ENCODE results near the gene HFE. TPM values are rescaled to one million over a fixed set of nuclear protein-coding genes. Genes with fewer than 3 reads are reported as not detected.
A peak's percentile ranks its signal among the peaks of the same experiment; 100 is the strongest.

HFE gene
- total and polyA plus RNA-seq, 10 of the 15 experiments (the other 5 are each of a cell fraction or from before 2014, with no cell fraction given): 0.52 to 5.9 (median 1.7) TPM

DNA sequence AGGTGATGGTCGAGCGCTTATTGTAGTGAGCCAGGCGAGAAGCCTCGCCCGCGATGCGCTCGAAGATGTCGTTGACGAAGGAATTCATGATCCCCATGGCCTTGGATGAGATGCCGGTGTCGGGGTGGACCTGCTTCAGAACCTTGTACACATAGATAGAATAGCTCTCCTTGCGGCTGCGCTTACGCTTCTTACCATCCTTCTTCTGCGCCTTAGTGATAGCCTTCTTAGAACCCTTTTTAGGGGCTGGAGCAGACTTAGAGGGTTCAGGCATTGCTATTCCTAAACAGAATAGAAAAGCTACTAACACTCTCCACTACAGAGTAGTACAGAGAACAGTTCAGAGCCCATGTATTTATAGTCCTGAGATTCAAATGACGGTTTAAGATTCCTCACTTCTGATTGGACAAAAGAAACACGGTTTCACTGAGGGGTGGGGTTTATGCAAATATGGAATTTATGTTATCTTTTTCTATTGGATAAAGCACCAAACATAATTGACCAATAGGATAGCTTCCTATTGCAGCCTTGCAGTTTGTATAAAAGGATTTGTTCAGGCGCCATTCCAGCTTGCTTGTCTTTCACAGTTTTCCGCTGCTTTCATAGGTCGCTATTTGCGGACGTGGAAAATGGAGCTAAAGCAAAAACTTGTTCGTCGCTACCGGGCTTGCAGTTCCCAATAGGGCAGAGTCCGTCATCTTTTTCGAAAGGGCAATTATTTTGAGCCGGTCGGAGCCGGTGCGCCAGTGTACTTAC is 43.7 kb upstream of the HFE start (continued):
- TF ChIP-seq TBL1XR1 (IDR thresholded peaks at IDR 0.05; ENCODE audit: low read depth, low read length): no peak; the same call in 1 of the 2 replicates
- peak; percentile 24 for TF ChIP-seq NBN (IDR thresholded peaks at IDR 0.05)
- 0 out of 4 replicates have a peak, but pooled peaks of 1 of the 2 experiments have one; percentile 24 for TF ChIP-seq EP300 (IDR thresholded peaks at IDR 0.05; ENCODE audit: borderline replicate concordance in 1 of 2, control insufficient read depth in 1 of 2, low read depth in 2 of 2, low read length in 2 of 2)
- TF ChIP-seq, protein P1, sequence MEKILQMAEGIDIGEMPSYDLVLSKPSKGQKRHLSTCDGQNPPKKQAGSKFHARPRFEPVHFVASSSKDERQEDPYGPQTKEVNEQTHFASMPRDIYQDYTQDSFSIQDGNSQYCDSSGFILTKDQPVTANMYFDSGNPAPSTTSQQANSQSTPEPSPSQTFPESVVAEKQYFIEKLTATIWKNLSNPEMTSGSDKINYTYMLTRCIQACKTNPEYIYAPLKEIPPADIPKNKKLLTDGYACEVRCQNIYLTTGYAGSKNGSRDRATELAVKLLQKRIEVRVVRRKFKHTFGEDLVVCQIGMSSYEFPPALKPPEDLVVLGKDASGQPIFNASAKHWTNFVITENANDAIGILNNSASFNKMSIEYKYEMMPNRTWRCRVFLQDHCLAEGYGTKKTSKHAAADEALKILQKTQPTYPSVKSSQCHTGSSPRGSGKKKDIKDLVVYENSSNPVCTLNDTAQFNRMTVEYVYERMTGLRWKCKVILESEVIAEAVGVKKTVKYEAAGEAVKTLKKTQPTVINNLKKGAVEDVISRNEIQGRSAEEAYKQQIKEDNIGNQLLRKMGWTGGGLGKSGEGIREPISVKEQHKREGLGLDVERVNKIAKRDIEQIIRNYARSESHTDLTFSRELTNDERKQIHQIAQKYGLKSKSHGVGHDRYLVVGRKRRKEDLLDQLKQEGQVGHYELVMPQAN (conservative IDR thresholded peaks at IDR 0.05): 0 out of 2 replicates have a peak, but pooled peaks have one; percentile 41
- TF ChIP-seq EED (IDR thresholded peaks at IDR 0.05; ENCODE audit: low read depth): 0 out of 2 replicates have a peak, but pooled peaks have one; percentile 5
- no peak for TF ChIP-seq TCF7 (IDR thresholded peaks at IDR 0.05; ENCODE audit: borderline replicate concordance)
- TF ChIP-seq, protein P2, sequence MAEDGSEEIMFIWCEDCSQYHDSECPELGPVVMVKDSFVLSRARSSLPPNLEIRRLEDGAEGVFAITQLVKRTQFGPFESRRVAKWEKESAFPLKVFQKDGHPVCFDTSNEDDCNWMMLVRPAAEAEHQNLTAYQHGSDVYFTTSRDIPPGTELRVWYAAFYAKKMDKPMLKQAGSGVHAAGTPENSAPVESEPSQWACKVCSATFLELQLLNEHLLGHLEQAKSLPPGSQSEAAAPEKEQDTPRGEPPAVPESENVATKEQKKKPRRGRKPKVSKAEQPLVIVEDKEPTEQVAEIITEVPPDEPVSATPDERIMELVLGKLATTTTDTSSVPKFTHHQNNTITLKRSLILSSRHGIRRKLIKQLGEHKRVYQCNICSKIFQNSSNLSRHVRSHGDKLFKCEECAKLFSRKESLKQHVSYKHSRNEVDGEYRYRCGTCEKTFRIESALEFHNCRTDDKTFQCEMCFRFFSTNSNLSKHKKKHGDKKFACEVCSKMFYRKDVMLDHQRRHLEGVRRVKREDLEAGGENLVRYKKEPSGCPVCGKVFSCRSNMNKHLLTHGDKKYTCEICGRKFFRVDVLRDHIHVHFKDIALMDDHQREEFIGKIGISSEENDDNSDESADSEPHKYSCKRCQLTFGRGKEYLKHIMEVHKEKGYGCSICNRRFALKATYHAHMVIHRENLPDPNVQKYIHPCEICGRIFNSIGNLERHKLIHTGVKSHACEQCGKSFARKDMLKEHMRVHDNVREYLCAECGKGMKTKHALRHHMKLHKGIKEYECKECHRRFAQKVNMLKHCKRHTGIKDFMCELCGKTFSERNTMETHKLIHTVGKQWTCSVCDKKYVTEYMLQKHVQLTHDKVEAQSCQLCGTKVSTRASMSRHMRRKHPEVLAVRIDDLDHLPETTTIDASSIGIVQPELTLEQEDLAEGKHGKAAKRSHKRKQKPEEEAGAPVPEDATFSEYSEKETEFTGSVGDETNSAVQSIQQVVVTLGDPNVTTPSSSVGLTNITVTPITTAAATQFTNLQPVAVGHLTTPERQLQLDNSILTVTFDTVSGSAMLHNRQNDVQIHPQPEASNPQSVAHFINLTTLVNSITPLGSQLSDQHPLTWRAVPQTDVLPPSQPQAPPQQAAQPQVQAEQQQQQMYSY (CRISPR knock-in tag; IDR thresholded peaks at IDR 0.05): no peak; the same call in none of the 2 replicates
- no peak for TF ChIP-seq BMI1 (IDR thresholded peaks at IDR 0.05; ENCODE audit: borderline replicate concordance)
- TF ChIP-seq, protein P3, sequence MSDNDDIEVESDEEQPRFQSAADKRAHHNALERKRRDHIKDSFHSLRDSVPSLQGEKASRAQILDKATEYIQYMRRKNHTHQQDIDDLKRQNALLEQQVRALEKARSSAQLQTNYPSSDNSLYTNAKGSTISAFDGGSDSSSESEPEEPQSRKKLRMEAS (IDR thresholded peaks at IDR 0.05; ENCODE audit: low read depth, low read length): no peak
- no peak for TF ChIP-seq KDM1A (IDR thresholded peaks at IDR 0.05; ENCODE audit: borderline replicate concordance)
- TF ChIP-seq ESRRA (IDR thresholded peaks at IDR 0.05; ENCODE audit: low read length): no peak
- peak; percentile 53; the same call in 1 of the 2 replicates for TF ChIP-seq STAT3 (IDR thresholded peaks at IDR 0.05; ENCODE audit: low read depth, low read length)
- peak; percentile 96 for TF ChIP-seq ZBED1 (IDR thresholded peaks at IDR 0.05; ENCODE audit: borderline replicate concordance)
- TF ChIP-seq, protein P4, sequence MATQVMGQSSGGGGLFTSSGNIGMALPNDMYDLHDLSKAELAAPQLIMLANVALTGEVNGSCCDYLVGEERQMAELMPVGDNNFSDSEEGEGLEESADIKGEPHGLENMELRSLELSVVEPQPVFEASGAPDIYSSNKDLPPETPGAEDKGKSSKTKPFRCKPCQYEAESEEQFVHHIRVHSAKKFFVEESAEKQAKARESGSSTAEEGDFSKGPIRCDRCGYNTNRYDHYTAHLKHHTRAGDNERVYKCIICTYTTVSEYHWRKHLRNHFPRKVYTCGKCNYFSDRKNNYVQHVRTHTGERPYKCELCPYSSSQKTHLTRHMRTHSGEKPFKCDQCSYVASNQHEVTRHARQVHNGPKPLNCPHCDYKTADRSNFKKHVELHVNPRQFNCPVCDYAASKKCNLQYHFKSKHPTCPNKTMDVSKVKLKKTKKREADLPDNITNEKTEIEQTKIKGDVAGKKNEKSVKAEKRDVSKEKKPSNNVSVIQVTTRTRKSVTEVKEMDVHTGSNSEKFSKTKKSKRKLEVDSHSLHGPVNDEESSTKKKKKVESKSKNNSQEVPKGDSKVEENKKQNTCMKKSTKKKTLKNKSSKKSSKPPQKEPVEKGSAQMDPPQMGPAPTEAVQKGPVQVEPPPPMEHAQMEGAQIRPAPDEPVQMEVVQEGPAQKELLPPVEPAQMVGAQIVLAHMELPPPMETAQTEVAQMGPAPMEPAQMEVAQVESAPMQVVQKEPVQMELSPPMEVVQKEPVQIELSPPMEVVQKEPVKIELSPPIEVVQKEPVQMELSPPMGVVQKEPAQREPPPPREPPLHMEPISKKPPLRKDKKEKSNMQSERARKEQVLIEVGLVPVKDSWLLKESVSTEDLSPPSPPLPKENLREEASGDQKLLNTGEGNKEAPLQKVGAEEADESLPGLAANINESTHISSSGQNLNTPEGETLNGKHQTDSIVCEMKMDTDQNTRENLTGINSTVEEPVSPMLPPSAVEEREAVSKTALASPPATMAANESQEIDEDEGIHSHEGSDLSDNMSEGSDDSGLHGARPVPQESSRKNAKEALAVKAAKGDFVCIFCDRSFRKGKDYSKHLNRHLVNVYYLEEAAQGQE (IDR thresholded peaks at IDR 0.05; ENCODE audit: low read depth, low read length): no peak
- TF ChIP-seq CHD4 (IDR thresholded peaks at IDR 0.05): no peak
- no peak for TF ChIP-seq RAD51 (IDR thresholded peaks at IDR 0.05)
- peak; percentile 80 for TF ChIP-seq POLR2A (IDR thresholded peaks at IDR 0.05; ENCODE audit: low read depth, low read length)
- TF ChIP-seq DPF2 (IDR thresholded peaks at IDR 0.05): no peak
- peak; percentile 3 for TF ChIP-seq RELA (IDR thresholded peaks at IDR 0.05; ENCODE audit: borderline replicate concordance, partially characterized antibody)
- TF ChIP-seq IKZF1 (conservative IDR thresholded peaks at IDR 0.05): no peak; the same call in 1 of the 2 replicates
- no peak for TF ChIP-seq HCFC1 (IDR thresholded peaks at IDR 0.05; ENCODE audit: low read length)

All from GM12878 (cell line).